ENCODE results near the gene CREB5. TPM values are rescaled to one million over a fixed set of nuclear protein-coding genes. Genes with fewer than 3 reads are reported as not detected.
"Not testable (repeated sequence)": the region's sequence is repeated elsewhere in the genome, so short reads cannot be mapped to it uniquely, and the experiment has no call there.

Gene CREB5
- total RNA-seq, 1 experiment from 2014 or later, result 5.2 TPM

- no peaks in the 10 kb centered on the region for H3K9me3 ChIP-seq (ENCODE audit: low read length)
- H3K36me3 ChIP-seq (ENCODE audit: low read depth, low read length), result no peaks in the 10 kb centered on the region
- intact Hi-C loops (cut with micrococcal nuclease), result no loop called here
- H3F3A ChIP-seq (ENCODE audit: low read length, unreplicated experiment), result no peaks in the 10 kb centered on the region
- ATAC-seq (no peak), DNase-seq (no peak)
- no peak overlapping the region for H3K27ac ChIP-seq (ENCODE audit: low read length)
- TF ChIP-seq EZH2 (IDR thresholded peaks at IDR 0.05; ENCODE audit: low read length, unreplicated experiment), result no peak
- TF ChIP-seq EZH2phosphoT487 (IDR thresholded peaks at IDR 0.05; ENCODE audit: borderline replicate concordance, low read length), result no peak
- TF ChIP-seq CTCF (conservative IDR thresholded peaks at IDR 0.05; ENCODE audit: low read depth, low read length), result no peak
- ChIA-PET POLR2A (ENCODE audit: unreplicated experiment) (no interaction called here), CTCF (no interaction called here)
- no peaks in the 10 kb centered on the region for H3K27me3 ChIP-seq (ENCODE audit: low read length)
- no peaks in the 10 kb centered on the region for H3K9me2 ChIP-seq (replicated peaks; ENCODE audit: low read length)
- no peaks in the 10 kb centered on the region for H3K79me2 ChIP-seq (ENCODE audit: low read length)
- H4K20me1 ChIP-seq (ENCODE audit: low read length), result no peaks in the 10 kb centered on the region
- H3K4me2 ChIP-seq (ENCODE audit: low read length), result no peak overlapping the region
- H3K4me3 ChIP-seq (ENCODE audit: low read length), result no peak overlapping the region
- no peak overlapping the region for H2AFZ ChIP-seq (ENCODE audit: low read length)
- BruUV-seq (replicated peaks), result no TSS peak
- H3K4me1 ChIP-seq (ENCODE audit: insufficient read depth, low read length), result no peaks in the 10 kb centered on the region
- no peak overlapping the region for H3K9ac ChIP-seq (ENCODE audit: low read length)
These were observed 373.0 kb downstream of the CREB5 start for GRCh38 chr7:28785041-28785995.

- intact Hi-C loops (cut with micrococcal nuclease); ATAC-seq; CTCF ChIA-PET; H4K20me1 ChIP-seq (ENCODE audit: low read length); H3K27me3 ChIP-seq (ENCODE audit: low read length); H3K4me1 ChIP-seq (ENCODE audit: insufficient read depth, low read length); H3K9me2 ChIP-seq (replicated peaks; ENCODE audit: low read length); POLR2A ChIA-PET (ENCODE audit: unreplicated experiment); H2AFZ ChIP-seq (ENCODE audit: low read length); H3K9me3 ChIP-seq (ENCODE audit: low read length); H3K79me2 ChIP-seq (ENCODE audit: low read length); DNase-seq; H3K4me2 ChIP-seq (ENCODE audit: low read length); BruUV-seq (replicated peaks); H3K4me3 ChIP-seq (ENCODE audit: low read length); H3K36me3 ChIP-seq (ENCODE audit: low read depth, low read length); H3K27ac ChIP-seq (ENCODE audit: low read length); H3K9ac ChIP-seq (ENCODE audit: low read length); H3F3A ChIP-seq (ENCODE audit: low read length, unreplicated experiment): not testable (repeated sequence)
These were observed 373.8 kb downstream of the CREB5 start for GRCh38 chr7:28786156-28786555.

DNA sequence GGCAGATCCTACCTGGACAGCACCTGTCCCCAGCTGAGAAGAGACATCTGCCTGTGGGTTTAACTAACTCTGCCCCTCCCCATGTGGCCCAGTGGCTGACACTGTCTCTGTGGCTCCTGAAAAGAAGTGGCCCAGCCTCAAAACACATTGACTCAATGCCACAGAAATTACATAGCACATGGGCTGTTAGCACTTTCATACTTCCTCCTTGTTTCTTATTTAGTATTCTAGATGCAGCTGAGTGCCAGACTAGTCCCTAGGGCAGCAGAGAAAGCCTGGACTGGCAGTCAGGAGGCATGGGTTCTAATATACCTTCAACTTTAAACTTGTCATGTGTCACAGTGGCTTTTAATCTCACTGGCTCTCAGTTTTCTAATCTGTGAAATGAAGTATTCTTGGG lies 374.8 kb downstream of the CREB5 start:
- Histone ChIP-seq H3K9me3 (ENCODE audit: low read length) (no peaks in the 10 kb centered on the region), H3K4me3 (ENCODE audit: low read length) (no peak overlapping the region), H3K36me3 (ENCODE audit: low read depth, low read length) (no peaks in the 10 kb centered on the region), H2AFZ (ENCODE audit: low read length) (no peak overlapping the region), H3K9ac (ENCODE audit: low read length) (no peak overlapping the region), H3K9me2 (replicated peaks; ENCODE audit: low read length) (no peaks in the 10 kb centered on the region), H3F3A (ENCODE audit: low read length, unreplicated experiment) (no peaks in the 10 kb centered on the region), H3K4me2 (ENCODE audit: low read length) (no peak overlapping the region), H3K4me1 (ENCODE audit: insufficient read depth, low read length) (no peaks in the 10 kb centered on the region), H3K79me2 (ENCODE audit: low read length) (no peaks in the 10 kb centered on the region), H3K27ac (ENCODE audit: low read length) (no peak overlapping the region), H3K27me3 (ENCODE audit: low read length) (no peaks in the 10 kb centered on the region), H4K20me1 (ENCODE audit: low read length) (no peaks in the 10 kb centered on the region)
- intact Hi-C loops (cut with micrococcal nuclease), result no loop called here
- no peak for TF ChIP-seq EZH2 (IDR thresholded peaks at IDR 0.05; ENCODE audit: low read length, unreplicated experiment)
- no peak for TF ChIP-seq EZH2phosphoT487 (IDR thresholded peaks at IDR 0.05; ENCODE audit: borderline replicate concordance, low read length)
- no peak for TF ChIP-seq CTCF (conservative IDR thresholded peaks at IDR 0.05; ENCODE audit: low read depth, low read length)
- CTCF ChIA-PET, result no interaction called here
- POLR2A ChIA-PET (ENCODE audit: unreplicated experiment), result no interaction called here
- ATAC-seq (no peak), DNase-seq (no peak)
- no TSS peak for BruUV-seq (replicated peaks)

Data from PC-3 (cell line).